GM21528 (cell line): Measurements from ENCODE around the gene SAP30BP.

Source experiments
- ATAC-seq: cut with Tn5 transposase; IDR thresholded peaks from one replicate; pipeline ENCODE4 v1.9.1; 2021; ENCODE audit warnings: mild to moderate bottlenecking, moderate library complexity; ENCODE audit not compliant: unreplicated experiment, low FRiP score

SAP30BP gene

DNA sequence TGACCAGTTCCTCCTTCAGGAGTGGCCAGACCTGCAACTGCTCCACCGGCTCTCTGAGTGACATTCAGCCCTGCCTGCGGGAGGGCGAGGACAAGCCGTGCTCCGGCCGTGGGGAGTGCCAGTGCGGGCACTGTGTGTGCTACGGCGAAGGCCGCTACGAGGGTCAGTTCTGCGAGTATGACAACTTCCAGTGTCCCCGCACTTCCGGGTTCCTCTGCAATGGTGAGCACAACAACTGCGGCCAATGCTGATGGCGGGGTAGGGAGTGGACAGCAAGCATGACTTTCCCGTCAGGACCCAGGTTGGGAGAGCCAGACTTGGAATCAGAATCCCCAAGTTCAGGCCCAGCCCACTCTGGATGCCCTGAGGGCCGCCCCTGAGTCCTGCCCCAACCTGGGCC lies 66.3 kb downstream of the SAP30BP start:
- ATAC-seq, result no peak

DNA sequence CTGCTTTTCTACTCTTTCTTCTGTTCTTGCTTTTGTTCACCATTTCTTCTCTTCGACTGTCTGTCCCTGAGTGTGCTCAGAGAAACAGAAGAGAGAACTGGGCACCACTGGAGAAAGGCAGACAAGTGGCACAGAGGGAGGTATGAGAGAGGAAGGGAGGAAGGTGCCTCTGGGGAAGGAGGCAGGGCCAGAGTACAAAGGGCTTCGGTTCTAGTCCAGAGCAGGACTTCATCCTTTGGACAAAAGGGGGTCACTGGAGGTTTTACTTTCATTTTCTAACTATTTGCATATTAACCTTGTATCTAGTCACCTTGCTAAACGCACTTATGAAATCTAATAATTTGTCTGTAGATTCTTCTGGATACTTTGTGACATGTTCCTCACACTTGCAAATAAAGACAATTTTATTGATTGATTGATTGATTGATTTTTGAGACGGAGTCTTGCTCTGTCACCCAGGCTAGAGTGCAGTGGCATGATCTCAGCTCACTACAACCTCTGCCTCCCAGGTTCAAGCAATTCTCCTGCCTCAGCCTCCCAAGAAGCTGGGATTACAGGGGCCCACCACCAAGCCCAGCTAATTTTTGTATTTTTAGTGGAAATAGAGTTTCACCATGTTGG lies 67.6 kb downstream of the SAP30BP start:
- no peak for ATAC-seq

DNA sequence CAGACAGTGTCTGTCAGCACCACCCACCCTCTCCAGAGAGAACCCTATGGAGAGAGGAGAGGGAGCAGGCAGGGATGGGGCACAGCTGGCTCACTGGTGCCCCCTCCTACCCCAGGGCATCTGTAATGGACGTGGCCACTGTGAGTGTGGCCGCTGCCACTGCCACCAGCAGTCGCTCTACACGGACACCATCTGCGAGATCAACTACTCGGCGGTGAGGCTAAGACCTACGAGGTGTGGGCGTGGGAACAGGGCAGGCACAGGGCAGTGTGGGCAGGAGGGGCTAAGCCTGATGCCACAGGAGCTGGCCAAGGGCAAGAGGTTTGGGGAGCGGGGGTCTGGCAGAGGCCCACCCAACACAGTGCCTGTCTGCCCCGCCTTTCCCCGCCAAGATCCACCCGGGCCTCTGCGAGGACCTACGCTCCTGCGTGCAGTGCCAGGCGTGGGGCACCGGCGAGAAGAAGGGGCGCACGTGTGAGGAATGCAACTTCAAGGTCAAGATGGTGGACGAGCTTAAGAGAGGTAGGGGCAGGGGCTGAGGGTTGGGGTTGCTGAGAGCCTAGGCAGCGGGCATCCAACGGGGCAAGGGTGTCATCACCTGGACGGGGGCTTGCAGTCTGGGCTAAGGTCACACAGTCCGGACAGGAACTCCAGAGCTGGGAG lies 69.2 kb downstream of the SAP30BP start:
- ATAC-seq, result no peak

DNA sequence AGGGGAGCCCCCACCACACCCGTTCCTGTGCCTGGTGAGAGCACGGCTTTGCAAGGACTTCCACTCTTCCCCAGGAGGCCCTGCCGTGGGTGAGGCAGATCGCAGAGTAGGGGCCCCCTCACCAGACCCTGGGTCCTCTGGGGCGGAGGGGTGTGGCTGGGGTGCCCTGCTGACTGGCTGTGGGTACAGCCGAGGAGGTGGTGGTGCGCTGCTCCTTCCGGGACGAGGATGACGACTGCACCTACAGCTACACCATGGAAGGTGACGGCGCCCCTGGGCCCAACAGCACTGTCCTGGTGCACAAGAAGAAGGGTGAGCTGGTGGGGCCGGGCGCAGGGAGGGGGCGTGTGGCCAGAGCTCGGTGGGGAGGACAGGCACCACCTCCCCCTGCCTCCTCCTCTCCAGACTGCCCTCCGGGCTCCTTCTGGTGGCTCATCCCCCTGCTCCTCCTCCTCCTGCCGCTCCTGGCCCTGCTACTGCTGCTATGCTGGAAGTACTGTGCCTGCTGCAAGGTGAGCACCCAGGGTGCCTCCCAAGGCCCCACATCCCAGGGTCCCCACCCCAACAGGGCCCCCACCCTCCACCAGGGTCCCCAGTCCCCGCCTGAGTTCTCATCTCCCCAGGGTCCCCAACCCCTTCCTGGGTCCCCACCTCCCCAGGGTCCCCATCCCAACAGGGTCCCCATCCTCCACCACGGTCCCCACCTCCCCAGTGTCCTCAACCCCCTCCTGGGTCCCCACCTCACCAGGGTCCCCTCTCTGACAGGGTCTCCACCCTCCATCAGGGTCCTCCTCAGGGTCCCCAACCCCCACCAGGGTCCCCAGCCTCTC lies 70.2 kb downstream of the SAP30BP start:
- ATAC-seq, result no peak

DNA sequence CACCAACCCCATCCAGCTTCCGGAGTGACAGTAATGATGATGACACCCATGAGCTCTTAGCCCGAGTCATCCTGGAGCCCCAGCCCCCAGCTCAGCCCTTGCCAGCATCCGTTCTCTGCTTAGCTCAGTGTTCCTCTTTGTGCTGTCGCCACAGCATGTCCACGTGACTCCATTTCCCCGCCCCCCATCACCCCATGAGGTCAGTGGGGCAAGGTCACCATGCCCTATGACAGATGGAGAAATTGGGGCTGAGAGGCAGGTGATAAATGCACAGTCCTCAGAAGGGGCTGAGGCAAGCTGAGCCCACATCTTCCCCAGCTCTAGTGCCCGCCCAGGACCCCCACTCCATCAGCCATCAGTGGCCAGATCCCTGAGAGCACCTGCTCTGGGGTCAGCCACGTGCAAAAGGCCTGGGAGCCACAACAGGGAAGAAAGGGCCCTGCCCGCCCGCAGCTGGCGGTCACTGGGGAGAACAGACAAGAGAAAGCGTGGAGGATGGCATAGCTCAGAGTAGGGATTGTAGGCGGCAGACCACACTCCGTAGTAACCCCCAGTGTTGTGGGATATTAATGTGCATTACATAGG lies 71.2 kb downstream of the SAP30BP start:
- ATAC-seq, result no peak

DNA sequence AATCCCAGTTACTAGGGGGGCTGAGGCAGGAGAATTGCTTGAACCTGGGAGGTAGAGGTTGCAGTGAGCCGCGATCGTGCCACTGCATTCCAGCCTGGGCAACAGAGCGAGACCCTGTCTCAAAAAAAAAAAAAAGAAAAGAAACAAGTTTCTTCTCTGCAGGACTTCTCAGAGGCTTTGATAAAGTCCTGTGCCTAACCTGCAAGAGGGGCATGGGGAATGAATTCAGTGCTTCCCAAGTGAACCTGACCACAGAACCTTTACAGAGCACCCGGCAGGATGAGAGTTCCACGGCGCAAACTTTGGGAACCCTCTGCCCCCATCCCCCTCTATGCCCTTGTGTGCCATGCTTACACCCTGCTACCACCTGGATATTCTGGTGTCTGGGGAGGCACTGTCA lies 72.0 kb downstream of the SAP30BP start:
- no peak for ATAC-seq

DNA sequence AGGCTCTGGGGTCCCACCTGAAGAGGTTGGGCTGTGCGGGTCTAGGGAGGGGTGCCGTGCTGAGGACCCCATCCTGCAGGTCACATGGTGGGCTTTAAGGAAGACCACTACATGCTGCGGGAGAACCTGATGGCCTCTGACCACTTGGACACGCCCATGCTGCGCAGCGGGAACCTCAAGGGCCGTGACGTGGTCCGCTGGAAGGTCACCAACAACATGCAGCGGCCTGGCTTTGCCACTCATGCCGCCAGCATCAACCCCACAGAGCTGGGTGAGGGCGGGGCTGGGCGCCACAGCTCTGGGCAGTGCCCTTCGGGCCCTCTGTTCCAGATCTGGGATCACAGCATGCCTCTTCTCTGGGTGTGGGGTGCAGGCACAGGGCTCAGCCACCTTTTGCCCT lies 72.7 kb downstream of the SAP30BP start:
- ATAC-seq, result no peak

DNA sequence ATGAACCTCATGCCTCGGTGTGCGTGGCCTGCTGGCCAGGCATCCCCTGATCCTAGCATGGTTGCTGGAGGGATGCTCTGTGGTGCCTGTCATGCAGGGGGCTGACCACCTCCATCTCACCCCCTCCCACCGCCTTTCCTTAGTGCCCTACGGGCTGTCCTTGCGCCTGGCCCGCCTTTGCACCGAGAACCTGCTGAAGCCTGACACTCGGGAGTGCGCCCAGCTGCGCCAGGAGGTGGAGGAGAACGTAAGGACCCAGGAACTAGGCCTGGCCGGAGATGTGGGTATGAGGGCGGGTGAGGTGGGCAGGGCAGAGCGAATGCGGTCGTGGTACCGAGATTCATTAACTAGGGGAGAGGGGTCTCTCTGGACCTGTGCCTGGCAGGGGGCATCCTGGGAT lies 73.1 kb downstream of the SAP30BP start:
- ATAC-seq, result no peak

DNA sequence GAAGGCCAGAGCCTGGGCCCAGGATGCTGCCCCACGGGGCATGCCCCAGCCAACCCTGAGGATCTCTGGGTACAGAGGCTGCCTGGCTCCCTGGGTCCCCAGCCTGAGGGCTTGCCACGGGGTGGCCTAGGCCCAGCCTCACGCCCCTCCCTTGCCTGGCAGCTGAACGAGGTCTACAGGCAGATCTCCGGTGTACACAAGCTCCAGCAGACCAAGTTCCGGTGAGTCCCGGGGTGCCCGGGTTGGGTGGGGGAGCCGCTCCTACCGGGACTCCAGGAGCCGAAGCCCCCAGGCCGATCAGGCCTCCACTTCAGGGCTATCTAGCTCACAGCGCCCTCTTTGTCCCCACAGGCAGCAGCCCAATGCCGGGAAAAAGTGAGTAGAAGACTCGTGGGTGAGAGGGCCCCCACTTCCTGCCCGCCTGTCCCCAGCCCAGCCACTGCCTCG lies 73.5 kb downstream of the SAP30BP start:
- no peak for ATAC-seq

DNA sequence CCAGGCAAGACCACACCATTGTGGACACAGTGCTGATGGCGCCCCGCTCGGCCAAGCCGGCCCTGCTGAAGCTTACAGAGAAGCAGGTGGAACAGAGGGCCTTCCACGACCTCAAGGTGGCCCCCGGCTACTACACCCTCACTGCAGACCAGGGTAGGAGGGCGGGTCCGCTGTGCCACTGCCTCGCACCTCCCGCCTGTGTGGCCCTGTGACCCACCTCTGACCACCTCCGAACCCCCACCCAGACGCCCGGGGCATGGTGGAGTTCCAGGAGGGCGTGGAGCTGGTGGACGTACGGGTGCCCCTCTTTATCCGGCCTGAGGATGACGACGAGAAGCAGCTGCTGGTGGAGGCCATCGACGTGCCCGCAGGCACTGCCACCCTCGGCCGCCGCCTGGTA lies 75.2 kb downstream of the SAP30BP start:
- ATAC-seq, result no peak

DNA sequence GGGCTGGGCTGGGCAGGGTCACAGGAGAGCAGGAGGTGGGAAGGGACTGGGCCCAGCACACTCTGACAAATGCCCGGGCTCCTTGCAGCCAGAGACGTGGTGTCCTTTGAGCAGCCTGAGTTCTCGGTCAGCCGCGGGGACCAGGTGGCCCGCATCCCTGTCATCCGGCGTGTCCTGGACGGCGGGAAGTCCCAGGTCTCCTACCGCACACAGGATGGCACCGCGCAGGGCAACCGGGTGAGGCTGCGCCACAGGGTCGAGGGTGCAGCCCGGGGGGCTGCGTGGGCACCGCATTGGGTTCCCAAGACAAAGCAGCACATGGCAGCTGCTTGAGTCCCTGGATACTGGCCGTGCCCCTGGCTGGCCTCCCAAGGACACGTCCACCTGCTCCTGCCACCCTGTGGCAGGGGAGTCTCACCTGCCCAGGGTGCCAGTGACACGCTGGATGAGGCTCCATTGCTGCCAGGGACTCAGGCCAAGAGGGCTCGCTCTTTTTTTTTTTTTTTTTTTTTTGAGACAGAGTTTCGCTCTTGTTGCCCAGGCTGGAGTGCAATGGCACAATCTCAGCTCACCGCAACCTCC lies 76.6 kb downstream of the SAP30BP start:
- ATAC-seq, result no peak

DNA sequence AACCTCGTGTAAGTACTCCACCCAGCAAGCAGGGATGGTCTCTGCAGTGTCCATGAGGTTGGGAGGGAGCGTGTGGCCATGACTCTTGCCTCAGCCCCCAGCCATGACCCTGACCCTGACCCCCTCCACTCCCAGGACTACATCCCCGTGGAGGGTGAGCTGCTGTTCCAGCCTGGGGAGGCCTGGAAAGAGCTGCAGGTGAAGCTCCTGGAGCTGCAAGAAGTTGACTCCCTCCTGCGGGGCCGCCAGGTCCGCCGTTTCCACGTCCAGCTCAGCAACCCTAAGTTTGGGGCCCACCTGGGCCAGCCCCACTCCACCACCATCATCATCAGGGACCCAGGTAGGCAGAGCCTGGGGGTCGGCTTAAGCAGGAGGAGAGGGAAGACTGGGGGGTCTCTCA lies 81.6 kb downstream of the SAP30BP start:
- no peak for ATAC-seq

DNA sequence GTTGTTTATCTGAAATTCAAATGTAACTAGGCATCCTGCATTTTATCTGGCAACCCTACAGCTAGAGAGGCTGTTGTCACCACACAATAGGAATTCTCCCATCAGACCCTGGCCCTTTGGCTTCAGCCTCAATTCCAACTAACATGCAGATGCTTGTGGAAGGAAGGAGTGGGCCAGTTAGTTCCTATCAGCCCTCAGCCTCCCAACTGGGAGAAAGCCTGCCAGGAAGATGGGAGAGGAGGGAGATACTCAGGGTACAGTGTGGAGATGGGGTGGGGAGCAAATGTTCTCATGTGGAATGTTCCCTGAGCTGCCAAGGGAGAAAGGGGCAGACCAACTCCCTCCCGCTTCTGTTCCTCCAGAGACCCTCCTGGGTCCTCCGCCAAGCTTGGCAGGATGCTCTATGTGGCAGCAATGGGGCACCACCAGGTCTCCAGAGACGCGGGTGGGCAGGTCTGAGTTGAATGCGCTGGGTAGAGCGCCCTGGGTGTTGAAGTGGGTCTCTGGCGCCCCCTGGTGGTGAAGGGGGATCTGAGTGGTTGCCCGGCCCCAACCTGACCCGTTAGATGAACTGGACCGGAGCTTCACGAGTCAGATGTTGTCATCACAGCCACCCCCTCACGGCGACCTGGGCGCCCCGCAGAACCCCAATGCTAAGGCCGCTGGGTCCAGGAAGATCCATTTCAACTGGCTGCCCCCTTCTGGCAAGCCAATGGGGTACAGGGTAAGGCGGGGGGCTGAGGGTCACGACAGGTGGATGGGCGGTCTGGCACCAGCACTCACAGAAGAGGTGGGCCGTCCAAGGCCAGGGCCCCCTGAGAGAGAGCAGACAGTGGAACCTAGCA lies 82.6 kb downstream of the SAP30BP start:
- ATAC-seq, result no peak

DNA sequence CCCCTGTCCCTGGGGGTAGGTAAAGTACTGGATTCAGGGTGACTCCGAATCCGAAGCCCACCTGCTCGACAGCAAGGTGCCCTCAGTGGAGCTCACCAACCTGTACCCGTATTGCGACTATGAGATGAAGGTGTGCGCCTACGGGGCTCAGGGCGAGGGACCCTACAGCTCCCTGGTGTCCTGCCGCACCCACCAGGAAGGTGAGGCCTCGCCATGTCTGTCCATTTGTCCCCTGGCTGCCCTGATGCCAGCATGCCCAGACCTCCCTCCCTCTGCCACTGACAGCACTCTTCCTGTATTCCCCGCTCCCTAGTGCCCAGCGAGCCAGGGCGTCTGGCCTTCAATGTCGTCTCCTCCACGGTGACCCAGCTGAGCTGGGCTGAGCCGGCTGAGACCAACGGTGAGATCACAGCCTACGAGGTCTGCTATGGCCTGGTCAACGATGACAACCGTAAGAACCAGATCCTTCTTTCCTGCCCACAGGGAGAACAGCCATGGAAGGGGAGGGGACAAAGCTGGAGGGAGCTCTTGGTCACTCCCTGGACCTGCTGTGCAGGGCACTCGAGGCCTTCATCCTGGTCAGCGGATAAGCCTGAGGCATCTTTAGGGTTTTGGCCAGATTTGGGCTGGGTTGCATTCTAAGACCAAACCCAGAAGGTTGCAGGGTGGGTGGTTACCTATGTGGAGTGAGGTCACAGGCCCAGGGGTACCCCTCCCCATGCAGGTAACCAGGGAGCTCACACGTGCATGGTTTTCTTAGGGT lies 83.7 kb downstream of the SAP30BP start:
- no peak for ATAC-seq

DNA sequence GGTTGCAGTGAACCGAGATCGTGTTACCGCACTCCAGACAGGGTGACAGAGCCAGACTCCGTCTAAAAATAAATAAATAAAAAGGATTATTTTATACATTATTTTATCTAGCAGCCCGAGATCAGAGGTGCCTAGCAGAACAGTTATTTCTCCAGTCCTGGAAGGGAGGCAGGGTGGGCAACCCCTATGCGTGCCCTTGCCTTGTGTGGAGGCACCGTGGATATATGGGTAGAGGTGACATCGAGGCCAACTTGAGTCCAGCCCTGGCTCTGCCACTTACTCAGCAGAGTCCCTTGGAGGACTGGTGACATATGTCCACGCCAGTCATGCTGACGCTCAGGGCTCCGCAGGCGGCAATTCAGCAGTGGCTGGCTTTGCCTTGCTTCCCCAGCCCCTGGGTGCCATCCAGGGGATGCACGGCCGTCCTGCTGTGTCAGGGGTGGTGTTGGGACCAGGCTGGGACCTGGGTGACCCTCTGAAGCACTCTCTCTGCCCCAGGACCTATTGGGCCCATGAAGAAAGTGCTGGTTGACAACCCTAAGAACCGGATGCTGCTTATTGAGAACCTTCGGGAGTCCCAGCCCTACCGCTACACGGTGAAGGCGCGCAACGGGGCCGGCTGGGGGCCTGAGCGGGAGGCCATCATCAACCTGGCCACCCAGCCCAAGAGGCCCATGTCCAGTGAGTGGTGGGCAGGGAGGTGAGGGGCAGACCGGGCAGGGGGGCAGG lies 84.7 kb downstream of the SAP30BP start:
- no peak for ATAC-seq

DNA sequence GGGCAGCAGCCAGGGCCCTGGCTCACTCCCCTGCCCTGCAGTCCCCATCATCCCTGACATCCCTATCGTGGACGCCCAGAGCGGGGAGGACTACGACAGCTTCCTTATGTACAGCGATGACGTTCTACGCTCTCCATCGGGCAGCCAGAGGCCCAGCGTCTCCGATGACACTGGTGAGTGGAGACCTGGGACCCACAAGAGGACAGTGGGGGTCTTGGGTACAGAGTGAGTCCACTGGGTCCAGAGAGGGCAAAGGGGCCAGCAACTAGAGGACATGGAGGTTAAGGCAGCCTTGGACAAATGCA lies 85.2 kb downstream of the SAP30BP start:
- no peak for ATAC-seq

DNA sequence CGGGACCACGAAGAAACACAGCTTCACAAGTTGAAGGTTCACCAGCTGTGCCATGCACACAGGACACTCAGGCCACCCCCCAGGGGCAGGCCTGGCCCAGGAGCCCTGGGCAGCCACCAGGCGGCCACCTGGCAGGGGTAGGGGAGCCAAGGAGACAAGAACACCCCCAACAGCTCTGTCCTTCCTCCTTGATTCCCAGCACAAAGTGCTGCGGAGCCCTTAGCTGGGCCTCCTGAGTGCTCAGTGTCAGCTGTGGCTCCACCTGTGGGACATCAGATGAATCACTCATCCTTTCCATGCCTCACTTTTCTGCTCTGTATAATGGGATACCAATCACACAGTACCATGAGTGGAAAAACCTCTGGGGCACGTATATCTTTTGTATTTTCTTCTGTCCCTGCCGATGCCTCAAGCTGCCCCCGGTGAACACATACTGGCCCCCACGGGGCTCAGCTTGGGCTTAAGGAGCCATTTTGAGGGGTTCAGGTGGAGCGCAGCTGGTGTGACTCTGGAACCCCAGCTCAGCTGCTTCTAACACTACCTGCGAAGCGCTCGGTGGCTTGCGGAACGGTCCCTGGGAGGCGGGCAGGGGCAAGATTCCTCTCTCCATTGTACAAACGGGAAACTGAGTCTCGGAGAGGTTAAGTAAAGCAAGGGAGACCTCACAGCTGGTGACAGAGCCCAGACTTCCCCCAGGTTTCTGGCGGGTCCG lies 85.8 kb downstream of the SAP30BP start:
- no peak for ATAC-seq
